IPS-18a (cell line): ENCODE measurements around the gene TRPC4.

Experiments used
- H3K27ac ChIP-seq: one replicate; pipeline ENCODE4 v1.5.1; 2013; ENCODE audit warnings: low read length
- H3K27me3 ChIP-seq: one replicate; pipeline ENCODE4 v1.6.1; 2013; ENCODE audit warnings: mild to moderate bottlenecking, low read length; ENCODE audit not compliant: control insufficient read depth, insufficient read depth
- H3K36me3 ChIP-seq: one replicate; pipeline ENCODE4 v1.6.1; 2013; ENCODE audit warnings: low read depth, low read length; ENCODE audit not compliant: control insufficient read depth
- H3K4me1 ChIP-seq: one replicate; pipeline ENCODE4 v1.6.1; 2013; ENCODE audit warnings: low read depth, low read length; ENCODE audit not compliant: control insufficient read depth
- H3K4me3 ChIP-seq: one replicate; pipeline ENCODE4 v1.5.1; 2013; ENCODE audit warnings: low read length
- H3K9ac ChIP-seq: one replicate; pipeline ENCODE4 v1.6.1; 2013; ENCODE audit warnings: mild to moderate bottlenecking, low read length, moderate library complexity
- H3K9me3 ChIP-seq: one replicate; pipeline ENCODE4 v1.6.1; 2013; ENCODE audit warnings: low read depth, low read length; ENCODE audit not compliant: control insufficient read depth

TRPC4 gene

DNA sequence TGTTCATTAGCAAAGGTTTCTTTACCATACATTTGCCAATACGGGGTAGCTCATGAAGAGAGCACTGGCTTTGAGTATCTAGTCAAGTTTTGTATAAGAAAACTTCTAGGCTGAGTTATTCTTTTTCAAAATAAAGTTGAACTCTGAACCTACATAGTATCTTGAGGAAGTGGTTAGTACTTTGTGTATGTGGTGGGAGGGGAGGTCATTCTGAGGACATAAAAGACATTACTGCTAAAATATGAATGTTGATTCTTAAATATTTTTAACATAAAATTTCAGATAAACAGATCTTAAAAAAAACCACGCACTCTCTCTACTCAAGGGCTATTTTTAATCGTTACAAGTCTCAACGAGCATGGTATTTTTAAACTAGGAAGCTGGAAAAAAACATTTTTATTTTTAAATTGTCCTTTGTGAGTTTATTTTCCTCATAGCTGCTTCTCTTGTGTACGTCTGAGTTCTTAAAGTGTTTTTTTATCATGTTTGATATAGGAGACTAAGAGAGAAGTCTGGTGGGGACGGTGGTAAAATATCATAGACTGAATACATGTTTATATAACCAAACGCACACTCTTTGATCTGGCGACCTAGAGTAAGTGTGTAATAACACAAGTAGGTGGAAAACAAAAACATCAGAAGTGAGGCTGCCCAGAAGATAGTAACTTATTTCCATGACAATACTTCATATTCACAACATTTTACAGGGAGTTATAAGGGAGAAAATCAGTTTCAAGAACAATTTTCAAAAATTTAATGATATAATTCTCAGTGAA, 153.0 kb downstream of the TRPC4 start:
- Histone ChIP-seq H3K36me3 (no peaks in the 10 kb centered on the region), H3K9me3 (no peaks in the 10 kb centered on the region), H3K27ac (no peak overlapping the region), H3K4me3 (no peak overlapping the region), H3K27me3 (no peaks in the 10 kb centered on the region), H3K9ac (no peak overlapping the region), H3K4me1 (no peaks in the 10 kb centered on the region)

DNA sequence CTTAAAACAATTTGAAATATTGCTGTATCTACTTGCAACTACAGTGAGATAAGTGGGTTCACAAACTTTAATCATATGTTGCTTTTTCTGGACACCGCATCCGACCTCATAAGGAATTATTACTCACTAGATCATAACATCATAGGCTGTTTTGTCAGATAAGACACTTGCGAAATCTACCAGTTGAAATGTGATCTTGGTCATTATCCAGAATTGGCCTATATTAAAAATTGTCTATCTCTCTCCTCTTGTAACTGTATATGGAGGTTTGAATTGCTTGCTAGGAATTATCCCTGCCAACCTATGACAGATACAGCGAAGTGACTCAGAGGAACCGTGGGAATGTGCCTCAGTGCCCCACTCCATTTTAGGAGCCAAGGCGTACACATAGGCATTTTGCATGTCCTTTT, 154.0 kb downstream of the TRPC4 start:
- H3K4me1 ChIP-seq: no peaks in the 10 kb centered on the region
- no peaks in the 10 kb centered on the region for H3K9me3 ChIP-seq
- no peaks in the 10 kb centered on the region for H3K36me3 ChIP-seq
- H3K4me3 ChIP-seq: no peak overlapping the region
- no peaks in the 10 kb centered on the region for H3K27me3 ChIP-seq
- H3K9ac ChIP-seq: no peak overlapping the region
- no peak overlapping the region for H3K27ac ChIP-seq

DNA sequence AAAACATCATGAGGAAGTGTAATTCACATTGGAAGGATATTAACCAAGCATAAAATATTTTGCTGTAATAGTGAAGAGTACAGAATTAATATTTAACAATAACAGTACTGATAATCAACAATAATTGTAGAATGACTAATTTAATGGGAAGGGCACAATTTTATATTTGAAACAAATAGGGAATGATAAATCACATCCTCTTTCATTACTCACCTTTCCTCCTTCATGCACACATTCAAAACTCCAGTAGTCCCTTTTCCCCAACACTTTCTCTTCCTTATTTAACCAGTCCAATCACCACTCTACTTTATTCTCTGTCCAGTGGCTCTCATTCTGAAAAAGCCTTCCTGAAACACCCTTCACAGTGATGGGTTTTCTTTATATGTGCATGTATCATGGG, 160.3 kb downstream of the TRPC4 start:
- H3K9me3 ChIP-seq: no peaks in the 10 kb centered on the region
- H3K27me3 ChIP-seq: no peaks in the 10 kb centered on the region
- H3K9ac ChIP-seq: no peak overlapping the region
- H3K36me3 ChIP-seq: no peaks in the 10 kb centered on the region
- no peak overlapping the region for H3K4me3 ChIP-seq
- H3K4me1 ChIP-seq: no peaks in the 10 kb centered on the region
- no peak overlapping the region for H3K27ac ChIP-seq

DNA sequence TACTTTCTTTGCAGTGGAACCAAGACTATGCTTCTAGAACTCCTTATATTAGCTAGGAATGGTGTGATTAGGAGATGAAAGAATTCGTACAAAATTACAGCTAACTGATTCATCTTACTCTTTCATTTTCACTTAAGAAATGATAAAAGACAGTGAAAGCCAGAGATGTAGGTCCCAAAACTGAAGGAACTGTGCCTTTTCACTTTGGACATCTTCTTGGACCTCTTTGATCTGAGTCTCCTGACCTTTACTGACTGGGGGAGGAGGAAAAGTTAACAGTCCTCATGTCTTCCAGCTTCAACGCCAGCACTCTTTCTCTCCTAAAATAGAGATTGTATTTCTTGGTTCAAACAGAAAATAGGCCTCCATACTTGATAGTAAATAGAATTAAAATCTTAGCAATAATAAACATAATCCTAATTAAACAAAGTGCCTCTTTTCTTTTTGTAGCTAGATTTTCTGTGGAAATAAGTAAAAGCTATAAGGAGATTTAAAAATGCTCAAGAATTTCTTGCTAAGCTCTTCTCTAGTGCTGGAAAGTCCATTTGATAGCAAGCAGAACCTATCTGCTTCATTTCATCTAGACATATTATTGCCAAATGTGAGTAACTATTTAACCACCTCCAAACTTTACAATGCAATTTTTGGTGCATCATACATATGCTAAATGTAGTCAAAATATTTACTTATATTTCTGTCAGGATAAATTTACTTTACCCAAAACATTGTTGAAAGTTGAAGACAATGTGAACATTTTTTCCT, 161.7 kb downstream of the TRPC4 start:
- H3K27me3 ChIP-seq: no peaks in the 10 kb centered on the region
- no peak overlapping the region for H3K27ac ChIP-seq
- no peak overlapping the region for H3K9ac ChIP-seq
- no peaks in the 10 kb centered on the region for H3K9me3 ChIP-seq
- H3K4me1 ChIP-seq: no peaks in the 10 kb centered on the region
- H3K36me3 ChIP-seq: no peaks in the 10 kb centered on the region
- H3K4me3 ChIP-seq: no peak overlapping the region

DNA sequence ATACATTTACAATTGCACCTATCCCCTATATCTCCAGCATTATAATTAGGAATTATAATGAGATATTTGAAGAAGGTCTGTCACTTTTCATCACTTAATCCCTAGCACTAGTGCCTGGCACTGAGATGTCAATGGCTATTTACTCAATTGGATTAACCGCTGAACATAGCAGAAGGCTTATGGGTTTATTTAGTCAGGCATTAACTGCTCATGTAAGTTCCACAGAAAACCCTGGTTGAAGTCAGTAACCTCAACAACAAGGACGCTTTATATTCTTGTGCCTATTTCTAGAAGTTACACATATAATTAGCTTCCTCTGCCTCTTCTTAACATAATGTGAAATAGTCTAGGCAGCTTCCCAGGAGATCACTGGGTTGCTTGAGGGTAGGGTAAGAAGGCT, 163.5 kb downstream of the TRPC4 start:
- Histone ChIP-seq H3K9ac (no peak overlapping the region), H3K9me3 (no peaks in the 10 kb centered on the region), H3K4me1 (no peaks in the 10 kb centered on the region), H3K27me3 (no peaks in the 10 kb centered on the region), H3K36me3 (no peaks in the 10 kb centered on the region), H3K4me3 (no peak overlapping the region), H3K27ac (no peak overlapping the region)

DNA sequence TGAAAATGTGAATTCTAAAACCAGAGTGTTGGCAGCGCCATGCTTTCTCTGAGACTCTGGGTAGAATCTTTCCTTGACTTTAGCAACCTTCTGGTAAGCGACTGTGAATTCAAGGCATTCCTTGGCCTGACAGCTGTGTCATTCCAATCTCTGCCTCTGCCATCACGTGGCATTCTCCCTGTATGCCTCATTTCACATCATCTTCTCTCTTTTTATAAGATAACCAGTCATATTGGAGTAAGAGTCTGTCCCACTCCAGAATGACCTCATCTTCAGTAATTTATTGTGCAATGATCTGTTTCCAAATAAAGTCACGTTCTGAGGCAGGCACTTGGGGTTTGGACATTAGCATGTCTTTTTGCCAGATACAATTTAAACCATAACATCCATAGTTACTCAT, 167.6 kb downstream of the TRPC4 start:
- Histone ChIP-seq H3K4me1 (no peaks in the 10 kb centered on the region), H3K9ac (no peak overlapping the region), H3K36me3 (no peaks in the 10 kb centered on the region), H3K27me3 (no peaks in the 10 kb centered on the region), H3K4me3 (no peak overlapping the region), H3K27ac (no peak overlapping the region), H3K9me3 (no peaks in the 10 kb centered on the region)

DNA sequence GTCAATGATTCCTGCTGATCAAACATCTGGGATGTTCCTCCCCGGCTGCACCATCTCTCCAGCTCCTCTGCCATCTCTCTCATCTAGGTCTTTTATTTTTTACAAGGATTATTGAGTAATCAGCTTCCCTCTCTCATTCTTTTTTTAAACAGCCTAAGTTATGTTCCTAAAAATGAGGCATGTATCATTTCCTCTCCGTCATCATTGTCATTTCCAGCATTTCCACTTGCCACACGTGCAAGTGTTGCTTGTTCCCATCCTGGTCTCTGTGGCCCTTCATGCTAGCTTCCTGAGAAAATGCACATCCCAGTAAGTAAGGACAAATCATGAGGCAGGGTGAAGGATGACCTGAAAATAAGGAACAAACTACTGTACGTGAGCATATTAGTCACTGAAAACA, 168.3 kb downstream of the TRPC4 start:
- H3K4me3 ChIP-seq: no peak overlapping the region
- H3K27me3 ChIP-seq: no peaks in the 10 kb centered on the region
- H3K4me1 ChIP-seq: no peaks in the 10 kb centered on the region
- H3K36me3 ChIP-seq: no peaks in the 10 kb centered on the region
- no peak overlapping the region for H3K27ac ChIP-seq
- no peaks in the 10 kb centered on the region for H3K9me3 ChIP-seq
- H3K9ac ChIP-seq: no peak overlapping the region

DNA sequence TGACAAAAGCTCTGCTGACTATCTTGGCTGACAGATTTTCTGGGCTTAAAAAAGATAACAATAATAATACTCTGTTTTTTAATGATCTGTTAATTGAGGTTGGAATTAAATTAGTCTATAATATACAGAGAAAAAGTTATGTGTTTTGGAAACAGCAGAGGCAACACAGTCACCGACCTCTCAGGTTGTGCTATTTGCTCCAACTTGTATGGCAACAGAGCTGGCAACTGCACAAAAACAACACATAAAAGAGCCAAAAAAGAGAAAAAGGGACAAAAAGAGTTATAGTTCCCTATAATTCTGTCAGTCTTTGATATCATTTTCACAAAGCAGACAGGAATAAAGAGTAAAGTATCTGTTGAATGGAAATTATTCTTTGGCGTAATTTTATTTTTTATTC, 168.7 kb downstream of the TRPC4 start:
- no peak overlapping the region for H3K27ac ChIP-seq
- no peak overlapping the region for H3K4me3 ChIP-seq
- H3K36me3 ChIP-seq: no peaks in the 10 kb centered on the region
- no peaks in the 10 kb centered on the region for H3K27me3 ChIP-seq
- no peak overlapping the region for H3K9ac ChIP-seq
- no peaks in the 10 kb centered on the region for H3K4me1 ChIP-seq
- H3K9me3 ChIP-seq: no peaks in the 10 kb centered on the region

DNA sequence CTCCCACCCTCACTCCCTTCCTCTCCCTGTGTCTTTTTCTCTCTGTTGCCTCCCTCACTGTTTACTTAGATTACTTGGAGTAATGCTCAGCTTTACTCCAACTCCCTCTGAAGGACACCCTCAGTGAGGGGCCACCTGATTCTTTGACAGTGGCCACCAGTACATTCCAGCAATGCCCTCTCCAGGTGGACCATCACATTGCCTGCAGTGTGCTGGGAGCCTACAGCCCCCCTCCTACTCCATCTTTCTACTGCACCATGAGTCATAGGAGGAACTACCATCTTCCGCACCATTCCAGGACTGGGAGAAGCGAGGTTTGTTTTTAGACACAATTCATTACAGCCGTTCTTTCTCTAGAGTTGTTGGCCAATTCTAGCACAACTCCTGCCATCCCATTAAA, 174.4 kb downstream of the TRPC4 start:
- H3K36me3 ChIP-seq: no peaks in the 10 kb centered on the region
- no peaks in the 10 kb centered on the region for H3K9me3 ChIP-seq
- H3K4me1 ChIP-seq: no peaks in the 10 kb centered on the region
- no peaks in the 10 kb centered on the region for H3K27me3 ChIP-seq
- H3K9ac ChIP-seq: no peak overlapping the region
- H3K4me3 ChIP-seq: no peak overlapping the region
- no peak overlapping the region for H3K27ac ChIP-seq

DNA sequence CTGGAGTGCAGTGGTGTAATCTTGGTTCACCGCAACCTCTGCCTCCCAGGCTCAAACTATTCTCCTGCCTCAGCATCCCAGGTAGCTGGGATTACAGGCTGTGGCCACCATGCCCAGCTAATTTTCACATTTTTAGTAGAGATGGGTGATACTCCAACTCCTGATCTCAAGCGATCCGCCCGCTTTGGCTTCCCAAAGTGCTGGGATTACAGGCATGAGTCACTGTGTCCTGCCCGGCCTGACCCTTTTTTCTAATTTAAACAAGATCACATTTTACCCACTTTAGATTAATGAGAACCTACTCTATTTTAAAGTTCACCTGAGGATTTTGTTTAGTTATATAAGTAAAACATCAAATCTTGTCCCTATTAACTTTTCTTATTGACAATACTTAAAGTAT, 179.2 kb downstream of the TRPC4 start:
- Histone ChIP-seq H3K36me3 (no peaks in the 10 kb centered on the region), H3K4me1 (peaks cover 1% of the 10 kb centered on the region), H3K9me3 (no peaks in the 10 kb centered on the region), H3K27me3 (no peaks in the 10 kb centered on the region), H3K4me3 (no peak overlapping the region), H3K9ac (no peak overlapping the region), H3K27ac (no peak overlapping the region)

DNA sequence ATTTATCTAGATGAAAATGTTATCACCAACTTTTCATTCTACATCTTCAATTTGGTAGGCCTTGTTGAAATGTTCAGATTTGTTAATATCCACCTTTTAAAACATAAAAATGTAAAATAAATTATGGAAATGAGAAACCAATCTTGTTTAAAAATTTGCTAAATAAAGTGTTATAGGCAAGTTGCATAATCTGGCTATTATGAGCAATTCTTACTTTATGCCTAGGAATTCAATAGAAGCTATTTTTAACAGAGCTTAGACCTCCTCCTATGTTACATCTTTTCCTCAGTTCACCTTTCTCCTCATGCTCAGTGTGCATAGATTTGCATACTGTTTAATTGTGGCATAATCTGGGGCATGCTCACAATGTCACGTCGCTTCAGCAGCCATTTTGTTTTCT, 183.1 kb downstream of the TRPC4 start:
- Histone ChIP-seq H3K4me3 (no peak overlapping the region), H3K27me3 (no peaks in the 10 kb centered on the region), H3K27ac (no peak overlapping the region), H3K4me1 (peaks cover 9% of the 10 kb centered on the region), H3K9me3 (no peaks in the 10 kb centered on the region), H3K36me3 (no peaks in the 10 kb centered on the region), H3K9ac (no peak overlapping the region)

DNA sequence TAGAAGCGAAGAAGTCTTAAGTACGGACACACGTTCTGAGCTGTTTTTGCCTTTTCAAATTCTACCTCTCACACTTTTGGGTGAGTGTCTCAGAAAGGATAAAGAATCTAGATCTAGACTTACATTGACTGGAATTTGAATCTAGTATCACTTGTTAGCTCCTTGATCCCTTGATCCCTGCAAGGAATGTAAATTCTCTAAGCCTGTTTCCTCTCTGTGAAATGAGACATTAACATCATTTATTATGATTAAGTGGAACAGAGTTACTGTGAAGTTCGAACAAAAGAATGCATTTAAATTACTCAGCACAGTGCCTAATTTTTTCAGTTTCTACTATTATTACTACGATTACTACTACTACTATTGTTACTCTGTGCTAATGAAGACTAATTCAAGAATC, 184.4 kb downstream of the TRPC4 start:
- no peak overlapping the region for H3K27ac ChIP-seq
- H3K27me3 ChIP-seq: no peaks in the 10 kb centered on the region
- H3K4me3 ChIP-seq: no peak overlapping the region
- peaks cover 9% of the 10 kb centered on the region for H3K4me1 ChIP-seq
- H3K9me3 ChIP-seq: no peaks in the 10 kb centered on the region
- H3K36me3 ChIP-seq: no peaks in the 10 kb centered on the region
- H3K9ac ChIP-seq: no peak overlapping the region
